ENCODE data around the gene TOGARAM2.
A peak's percentile ranks its signal among the peaks of the same experiment; 100 is the strongest.

Gene TOGARAM2

DNA sequence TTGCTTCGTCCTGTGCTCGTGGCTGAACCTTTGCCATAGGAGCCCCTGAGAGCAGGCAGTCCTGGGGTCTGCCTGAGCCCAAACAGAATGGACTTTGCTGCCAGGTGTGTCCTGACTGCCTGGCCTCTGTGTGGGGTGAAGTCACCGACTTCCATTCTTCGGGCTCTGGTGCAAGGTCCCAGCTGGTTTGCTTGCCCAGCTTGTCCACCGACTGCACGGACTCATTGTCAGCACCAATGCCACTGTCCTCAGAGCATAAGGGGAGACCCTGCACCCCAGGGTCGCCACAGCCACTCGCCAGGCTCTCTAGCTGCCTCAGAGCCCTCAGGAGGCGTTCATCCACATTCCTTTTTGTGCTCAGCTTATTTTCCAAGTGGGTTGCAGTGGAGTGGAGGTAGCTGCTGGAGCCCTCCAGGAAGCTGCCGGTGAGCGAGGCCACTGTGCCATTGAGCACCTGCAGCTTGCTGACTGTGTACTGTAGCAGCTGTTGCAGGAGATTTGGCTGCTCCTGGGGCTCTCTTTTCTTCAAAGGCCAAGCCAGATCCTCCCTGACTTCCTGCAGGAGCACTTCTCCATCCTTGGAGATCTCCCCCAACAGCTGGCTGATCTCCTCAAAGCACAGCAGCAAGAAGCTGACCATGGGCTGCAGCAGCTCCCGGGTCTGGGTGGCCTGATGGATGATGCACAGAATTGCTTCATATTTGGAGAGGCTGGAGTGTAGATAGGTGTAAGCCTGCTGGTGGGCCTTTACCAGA lies 92.0 kb downstream of the TOGARAM2 start:
- H3K9me3 ChIP-seq, result no peaks in the 10 kb centered on the region
- TF ChIP-seq, protein P1, sequence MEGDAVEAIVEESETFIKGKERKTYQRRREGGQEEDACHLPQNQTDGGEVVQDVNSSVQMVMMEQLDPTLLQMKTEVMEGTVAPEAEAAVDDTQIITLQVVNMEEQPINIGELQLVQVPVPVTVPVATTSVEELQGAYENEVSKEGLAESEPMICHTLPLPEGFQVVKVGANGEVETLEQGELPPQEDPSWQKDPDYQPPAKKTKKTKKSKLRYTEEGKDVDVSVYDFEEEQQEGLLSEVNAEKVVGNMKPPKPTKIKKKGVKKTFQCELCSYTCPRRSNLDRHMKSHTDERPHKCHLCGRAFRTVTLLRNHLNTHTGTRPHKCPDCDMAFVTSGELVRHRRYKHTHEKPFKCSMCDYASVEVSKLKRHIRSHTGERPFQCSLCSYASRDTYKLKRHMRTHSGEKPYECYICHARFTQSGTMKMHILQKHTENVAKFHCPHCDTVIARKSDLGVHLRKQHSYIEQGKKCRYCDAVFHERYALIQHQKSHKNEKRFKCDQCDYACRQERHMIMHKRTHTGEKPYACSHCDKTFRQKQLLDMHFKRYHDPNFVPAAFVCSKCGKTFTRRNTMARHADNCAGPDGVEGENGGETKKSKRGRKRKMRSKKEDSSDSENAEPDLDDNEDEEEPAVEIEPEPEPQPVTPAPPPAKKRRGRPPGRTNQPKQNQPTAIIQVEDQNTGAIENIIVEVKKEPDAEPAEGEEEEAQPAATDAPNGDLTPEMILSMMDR (IDR thresholded peaks at IDR 0.05; ENCODE audit: low read depth, low read length), result no peak
- H3K27me3 ChIP-seq, result no peaks in the 10 kb centered on the region

DNA sequence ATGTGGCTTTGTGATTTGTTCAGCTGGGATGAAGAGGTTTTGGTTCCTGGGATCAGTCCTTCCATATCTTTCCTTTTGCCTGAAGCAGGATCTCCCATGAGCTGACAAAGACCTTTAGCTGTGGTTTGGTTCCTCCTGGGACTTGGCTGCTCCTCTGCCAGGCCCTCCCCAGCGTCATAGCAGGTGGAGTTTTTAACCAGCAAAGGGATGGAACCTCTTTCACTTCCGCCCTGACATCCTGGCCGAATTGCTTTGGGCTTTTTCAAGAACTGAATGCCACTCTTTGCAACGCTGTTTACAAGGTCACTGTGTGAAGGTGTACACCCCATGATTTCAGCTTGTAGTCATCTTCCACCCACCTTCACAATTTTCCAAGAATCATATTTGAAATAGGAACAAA lies 92.8 kb downstream of the TOGARAM2 start:
- peaks cover 5% of the 10 kb centered on the region; the same call in 1 of the 2 replicates for H3K4me1 ChIP-seq
- no peak for DNase-seq
- TF ChIP-seq, protein P1 (IDR thresholded peaks at IDR 0.05; ENCODE audit: low read depth, low read length), result no peak

More for the DNA sequence above, 92.0 kb downstream of the TOGARAM2 start:
- no peak for DNase-seq
- no peaks in the 10 kb centered on the region for H3K36me3 ChIP-seq
- H3K4me3 ChIP-seq (ENCODE audit: low read depth, low read length), result no peak overlapping the region
- H3K4me1 ChIP-seq, result peaks cover 5% of the 10 kb centered on the region; the same call in 1 of the 2 replicates

DNA sequence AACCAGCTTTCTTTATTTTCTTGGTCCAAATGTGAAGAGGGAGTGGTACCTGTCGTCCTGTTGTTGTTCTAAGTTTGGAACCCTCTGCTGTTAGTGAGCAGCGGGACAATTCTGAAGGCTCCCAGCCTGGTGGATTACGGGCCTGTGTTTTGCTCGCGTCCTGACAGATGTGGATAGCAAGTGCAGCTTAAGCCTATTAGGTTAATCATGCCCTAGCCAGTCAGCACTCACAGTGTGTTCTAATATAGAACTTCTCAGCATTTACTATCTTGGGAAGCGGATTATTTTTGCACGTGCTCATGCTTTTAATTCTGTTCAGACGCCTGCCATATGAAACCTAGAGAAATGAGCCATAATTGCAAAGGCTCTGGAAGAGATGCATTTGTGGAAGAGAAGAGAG lies 93.3 kb downstream of the TOGARAM2 start, which contains the start of gene PCARE:
Gene PCARE (minus strand): TSS at position 113 of the 400 bp plus-strand sequence. CDS start 262 bp downstream, outside the sequence.
- TF ChIP-seq, protein P1 (IDR thresholded peaks at IDR 0.05; ENCODE audit: low read depth, low read length), result no peak
- no peaks in the 10 kb centered on the region for H3K9me3 ChIP-seq
- H3K4me1 ChIP-seq, result peaks cover 5% of the 10 kb centered on the region; the same call in 1 of the 2 replicates
- no peak within 1 kb of the TSS for H3K4me3 ChIP-seq (ENCODE audit: low read depth, low read length)
- DNase-seq, result no peak
- no peaks in the 10 kb centered on the region for H3K36me3 ChIP-seq
- no peaks in the 10 kb centered on the region for H3K27me3 ChIP-seq

More for the DNA sequence above, 92.8 kb downstream of the TOGARAM2 start:
- no peaks in the 10 kb centered on the region for H3K36me3 ChIP-seq
- no peak overlapping the region for H3K4me3 ChIP-seq (ENCODE audit: low read depth, low read length)
- no peaks in the 10 kb centered on the region for H3K9me3 ChIP-seq
- no peaks in the 10 kb centered on the region for H3K27me3 ChIP-seq

DNA sequence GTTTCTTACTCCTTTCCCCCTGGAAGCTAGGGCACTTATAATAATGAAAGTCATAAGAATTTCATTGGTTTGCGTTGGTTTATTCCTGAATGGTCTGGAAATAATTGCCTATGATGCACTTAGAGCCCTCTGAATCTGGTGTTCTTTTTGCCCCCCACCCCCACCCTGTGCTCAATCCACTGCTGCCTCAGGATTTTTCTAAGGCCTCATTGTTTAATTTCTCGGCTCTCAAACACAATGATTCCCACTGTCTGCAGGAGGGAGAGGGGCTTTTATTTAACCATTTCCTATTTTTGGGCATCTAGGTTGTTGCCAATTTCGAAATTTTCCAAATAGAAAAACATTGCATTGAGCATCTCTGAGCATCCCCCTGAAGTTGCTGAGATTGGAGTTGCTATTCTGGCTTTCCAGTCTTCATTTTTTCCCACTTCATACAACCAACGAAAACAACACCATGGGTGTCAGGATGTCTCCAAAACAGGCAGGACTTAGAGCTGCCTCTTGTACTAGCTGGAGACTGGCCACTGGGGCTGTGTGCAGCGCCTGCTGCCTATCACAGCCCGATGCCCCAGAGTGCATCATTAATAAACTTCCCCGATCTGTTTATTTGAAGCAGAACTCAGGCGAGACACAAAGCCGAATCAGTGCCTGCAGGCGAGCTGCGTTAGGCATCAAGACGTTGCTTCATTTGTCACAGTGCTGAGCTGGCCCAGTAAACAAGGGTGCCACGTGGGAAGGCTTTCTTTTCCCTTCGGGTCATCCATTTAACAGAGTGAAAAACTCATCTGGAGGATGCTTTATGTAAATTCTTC lies 95.0 kb downstream of the TOGARAM2 start:
- peak; percentile 76 for DNase-seq
- TF ChIP-seq, protein P1 (IDR thresholded peaks at IDR 0.05; ENCODE audit: low read depth, low read length), result peak; percentile 36
- no peaks in the 10 kb centered on the region for H3K36me3 ChIP-seq
- H3K27me3 ChIP-seq, result no peaks in the 10 kb centered on the region
- H3K9me3 ChIP-seq, result no peaks in the 10 kb centered on the region
- H3K4me3 ChIP-seq (ENCODE audit: low read depth, low read length), result 0 out of 2 replicates have a peak overlapping the region, but pooled peaks have one; percentile 4
- peaks cover 5% of the 10 kb centered on the region; the same call in 1 of the 2 replicates for H3K4me1 ChIP-seq

DNA sequence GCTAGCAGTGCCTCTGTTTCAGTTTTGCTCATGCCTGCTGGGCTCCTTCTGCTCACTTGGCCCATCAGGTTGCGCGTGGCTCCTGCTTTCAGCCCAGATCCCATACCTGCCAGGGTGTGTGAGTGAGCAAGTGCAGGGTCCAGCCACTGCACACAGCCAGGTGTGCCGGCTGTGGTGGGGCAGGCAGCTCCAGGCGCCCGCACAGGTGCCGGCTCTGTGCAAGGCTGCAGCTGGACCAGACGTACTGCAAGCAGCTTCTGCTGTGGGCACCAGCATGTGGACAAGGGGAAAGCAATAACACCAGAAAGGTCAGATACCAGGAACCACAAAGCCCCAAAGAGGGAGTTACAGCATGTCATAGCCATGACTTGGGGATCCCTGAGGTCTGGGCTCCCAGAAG lies 98.8 kb downstream of the TOGARAM2 start:
- Histone ChIP-seq H3K9me3 (no peaks in the 10 kb centered on the region), H3K27me3 (no peaks in the 10 kb centered on the region), H3K4me1 (no peaks in the 10 kb centered on the region; the same call in 1 of the 2 replicates), H3K4me3 (ENCODE audit: low read depth, low read length) (no peak overlapping the region), H3K36me3 (no peaks in the 10 kb centered on the region)
- TF ChIP-seq, protein P1 (IDR thresholded peaks at IDR 0.05; ENCODE audit: low read depth, low read length), result no peak
- no peak for DNase-seq

Measured in BE2C (cell line).